CD4-positive, alpha-beta T cell treated with Interleukin-4 for 4 hours (primary cell): ENCODE results near the gene EPB41L4B.
"Not testable (repeated sequence)": the region's sequence is repeated elsewhere in the genome, so short reads cannot be mapped to it uniquely, and the experiment has no call there.

ENCODE experiments used
- DNase-seq: peaks from one replicate; pipeline ENCODE4 v3.0.0-alpha.2; 2020

Gene EPB41L4B

GRCh38 chr9:109320742-109321448, at the start of gene EPB41L4B:
Gene EPB41L4B (minus strand): TSS chr9:109321059. CDS start chr9:109320446, 613 bp downstream.
- DNase-seq, result peak; percentile 74

- no peak for DNase-seq
Observed at GRCh38 chr9:109369285-109369684, 48.4 kb upstream of the EPB41L4B start.

- DNase-seq, result no peak
Observed at GRCh38 chr9:109360771-109361170, 39.9 kb upstream of the EPB41L4B start.

GRCh38 chr9:109358968-109359603, 38.2 kb upstream of the EPB41L4B start:
- not testable (repeated sequence) for DNase-seq

GRCh38 chr9:109355564-109356297, 34.9 kb upstream of the EPB41L4B start:
- DNase-seq, result no peak

GRCh38 chr9:109354190-109354589, 33.3 kb upstream of the EPB41L4B start:
- DNase-seq, result no peak

- DNase-seq, result no peak
Observed at GRCh38 chr9:109351032-109351431, 30.2 kb upstream of the EPB41L4B start.

GRCh38 chr9:109349421-109349846, 28.6 kb upstream of the EPB41L4B start:
- DNase-seq, result no peak

- DNase-seq, result no peak
Observed at GRCh38 chr9:109346904-109347303, 26.0 kb upstream of the EPB41L4B start.

GRCh38 chr9:109344866-109345265, 24.0 kb upstream of the EPB41L4B start:
- no peak for DNase-seq

GRCh38 chr9:109342878-109343277, 22.0 kb upstream of the EPB41L4B start:
- DNase-seq, result no peak

GRCh38 chr9:109341561-109341960, 20.7 kb upstream of the EPB41L4B start:
- DNase-seq, result no peak

- DNase-seq, result not testable (repeated sequence)
Observed at GRCh38 chr9:109340979-109341378, 20.1 kb upstream of the EPB41L4B start.

GRCh38 chr9:109336409-109336808, 15.6 kb upstream of the EPB41L4B start:
- no peak for DNase-seq

GRCh38 chr9:109335929-109336328, 15.1 kb upstream of the EPB41L4B start:
- no peak for DNase-seq

- DNase-seq, result no peak
Observed at GRCh38 chr9:109335121-109335520, 14.3 kb upstream of the EPB41L4B start.

- DNase-seq, result no peak
Observed at GRCh38 chr9:109331353-109331752, 10.5 kb upstream of the EPB41L4B start.

GRCh38 chr9:109329638-109330258, 8.9 kb upstream of the EPB41L4B start:
- DNase-seq, result no peak

GRCh38 chr9:109328978-109329637, 8.2 kb upstream of the EPB41L4B start:
- DNase-seq, result no peak

GRCh38 chr9:109325089-109325488, 4.2 kb upstream of the EPB41L4B start:
- no peak for DNase-seq

GRCh38 chr9:109323771-109324170, 2.9 kb upstream of the EPB41L4B start:
- DNase-seq, result no peak

GRCh38 chr9:109321727-109322126, 868 bp upstream of the EPB41L4B start:
- no peak for DNase-seq

GRCh38 chr9:109320331-109320741, 523 bp downstream of the EPB41L4B start:
- no peak for DNase-seq
